ENCODE results near the gene PIP5K1B.

PIP5K1B gene

DNA sequence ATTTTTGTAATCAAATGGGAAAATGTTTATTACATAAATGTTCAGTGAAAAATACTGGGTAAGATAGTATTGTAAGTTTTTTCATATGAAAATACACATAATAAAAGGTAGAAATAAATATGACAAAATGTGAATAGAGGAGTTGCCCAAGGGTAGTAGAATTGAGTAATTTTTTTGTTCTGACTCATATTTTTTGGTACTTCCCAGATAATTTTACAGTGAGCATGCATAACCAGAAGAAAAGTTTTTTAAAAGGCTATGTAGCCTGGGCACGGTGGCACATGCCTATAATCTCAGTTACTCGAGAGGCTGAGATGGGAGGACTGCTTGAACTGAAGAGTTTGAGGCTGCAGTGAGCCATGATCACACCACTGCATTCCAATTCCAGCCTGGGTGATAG is 116.9 kb downstream of the PIP5K1B start:
- no peak for DNase-seq

DNA sequence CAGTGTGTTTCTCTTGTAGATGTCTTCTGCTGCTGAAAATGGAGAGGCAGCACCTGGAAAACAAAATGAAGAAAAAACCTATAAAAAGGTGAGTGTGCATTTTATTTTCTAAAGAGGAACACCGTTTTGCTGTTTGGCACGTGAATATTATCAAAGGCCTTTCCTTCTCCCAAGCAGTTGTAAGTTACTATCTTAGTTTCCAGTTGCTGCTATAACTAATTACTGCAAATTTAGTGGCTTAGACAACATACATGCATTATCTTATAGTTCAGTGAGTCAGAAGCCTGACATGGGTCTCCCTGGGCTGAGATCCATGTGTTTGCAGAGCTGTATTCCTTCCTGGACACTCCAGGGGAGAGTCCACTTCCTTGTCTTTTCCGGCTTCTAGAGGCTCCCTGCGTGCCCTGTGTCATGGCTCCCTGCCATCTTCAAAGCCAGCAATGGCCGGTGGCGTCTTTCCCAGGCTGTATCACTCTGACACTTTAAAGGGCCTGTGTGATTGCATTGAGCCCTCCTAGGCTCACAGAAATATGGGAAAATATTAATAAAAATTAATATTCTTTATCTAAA is 117.6 kb downstream of the PIP5K1B start:
- DNase-seq = no peak

DNA sequence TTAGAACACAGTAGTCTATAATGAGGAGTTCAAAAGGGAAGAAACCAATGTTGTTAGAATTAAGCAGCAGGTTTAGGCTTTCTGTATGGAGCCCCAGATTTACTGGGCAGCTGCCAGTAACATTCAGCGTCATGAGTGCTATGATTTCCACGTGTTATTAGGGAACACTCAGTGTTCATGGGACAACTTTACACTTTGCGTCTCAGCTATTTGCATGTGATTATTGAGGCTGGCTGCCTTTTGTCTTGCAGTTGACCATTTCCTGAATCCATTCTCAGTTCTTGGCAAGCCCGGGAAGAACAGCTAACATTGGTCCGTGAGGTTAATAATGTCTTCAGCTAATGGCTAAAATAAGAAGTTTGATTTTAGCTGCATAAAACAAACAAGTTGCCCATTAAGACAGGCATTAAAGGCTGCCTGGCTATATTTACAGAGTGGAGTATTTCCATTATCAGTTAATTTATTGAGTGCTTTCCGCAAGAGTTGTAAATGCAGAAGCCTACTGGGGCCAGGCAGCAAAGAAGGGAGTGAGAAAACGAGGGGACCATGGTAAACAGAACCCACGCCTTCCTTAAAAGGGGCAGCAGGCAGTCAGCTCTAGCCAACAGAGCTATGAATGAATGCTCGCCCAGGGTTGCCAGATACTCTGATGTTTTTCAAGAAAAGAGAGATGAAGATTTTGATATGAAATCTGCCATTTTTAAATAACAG is 120.9 kb downstream of the PIP5K1B start:
- DNase-seq = no peak

DNA sequence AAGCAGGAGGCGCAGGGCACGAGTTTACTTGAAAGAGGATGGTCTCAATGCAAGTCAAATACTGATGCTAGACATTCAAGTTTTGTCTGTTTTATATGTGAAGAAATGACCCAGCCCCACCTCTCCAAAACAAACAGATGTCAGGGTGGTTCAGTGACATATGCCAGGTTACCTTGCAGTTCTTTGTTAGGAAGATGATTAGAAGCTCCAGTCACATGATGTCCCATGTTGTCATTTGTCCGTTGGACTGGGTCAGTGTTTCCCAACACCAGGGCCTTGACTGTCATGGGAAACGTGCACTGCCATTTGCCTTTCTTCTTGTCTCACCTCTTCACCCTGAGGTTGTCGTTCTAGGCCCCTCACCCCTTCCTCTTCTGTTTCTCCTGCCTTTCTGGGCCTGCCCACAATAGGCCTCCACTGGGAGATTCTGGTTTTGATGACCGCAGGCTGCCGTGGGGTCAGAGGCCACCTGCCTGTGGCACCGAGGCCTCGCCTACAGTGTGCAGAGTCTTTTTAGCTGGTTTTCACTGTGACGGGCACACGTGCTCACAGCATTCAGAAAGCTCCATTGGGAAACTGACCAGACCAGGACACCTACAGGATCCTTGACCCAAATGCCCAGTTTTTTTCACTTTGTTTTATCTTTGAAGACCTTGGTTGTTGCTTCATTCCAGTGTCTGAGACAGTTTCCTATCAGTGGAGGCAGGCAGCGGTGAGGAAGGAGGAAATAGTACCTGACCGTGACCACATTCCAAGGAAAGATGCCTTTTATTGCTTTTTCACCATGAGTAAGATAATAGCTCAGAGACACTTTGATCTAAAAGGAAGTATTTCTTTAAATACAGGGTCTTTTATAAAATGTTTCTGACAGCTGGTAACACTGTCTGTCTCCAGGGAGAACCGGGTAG is 123.1 kb downstream of the PIP5K1B start:
- DNase-seq = no peak

DNA sequence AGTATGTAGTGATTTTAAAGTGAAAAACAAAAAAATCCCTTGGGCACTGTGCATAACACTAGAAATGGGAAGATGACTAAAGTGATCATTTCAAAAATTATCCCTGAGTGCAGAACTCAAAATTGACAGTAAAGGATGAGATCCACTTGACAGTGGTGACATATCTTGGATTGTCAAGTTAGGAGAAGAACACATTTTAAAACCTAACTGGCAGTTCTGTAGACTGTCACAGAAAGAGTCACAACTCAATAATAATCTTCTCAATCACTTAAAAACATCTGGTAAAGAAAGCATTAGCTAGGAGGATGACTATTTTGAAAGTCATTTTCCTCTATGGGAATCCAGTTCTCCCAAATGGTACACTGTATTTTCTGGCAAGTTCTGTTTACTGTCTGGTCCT is 127.1 kb downstream of the PIP5K1B start:
- DNase-seq = no peak

DNA sequence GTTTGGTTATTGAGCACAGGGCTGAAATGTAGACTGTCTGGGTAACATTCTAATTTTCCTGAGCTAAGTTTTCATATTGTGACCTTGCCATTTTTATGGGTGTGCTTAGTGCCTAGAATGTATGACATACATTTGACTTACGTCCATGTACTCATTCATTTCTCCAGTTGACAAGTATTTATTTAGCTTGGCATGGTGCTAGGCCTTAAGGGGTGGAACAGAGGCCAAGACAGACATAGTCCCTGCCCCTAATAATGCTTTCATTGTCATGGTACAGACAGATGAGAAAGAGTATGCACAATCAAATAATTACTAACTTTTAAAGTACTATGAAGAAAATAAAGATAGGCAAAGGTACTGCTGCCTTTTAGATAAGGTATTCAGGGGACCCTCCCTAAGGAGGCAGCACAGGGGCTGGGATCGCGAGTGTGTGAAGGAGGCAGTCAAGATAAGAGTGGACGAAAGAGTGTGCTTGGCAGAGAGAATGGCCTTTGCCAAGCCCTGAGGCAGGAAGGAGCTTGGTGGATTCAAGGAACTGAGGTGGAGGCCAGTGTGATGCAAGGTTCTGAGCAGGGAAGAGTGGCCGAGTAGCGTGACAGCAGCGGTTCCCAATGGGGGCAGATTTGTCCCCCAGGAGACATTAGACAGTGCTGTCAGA is 128.0 kb downstream of the PIP5K1B start:
- no peak for DNase-seq

DNA sequence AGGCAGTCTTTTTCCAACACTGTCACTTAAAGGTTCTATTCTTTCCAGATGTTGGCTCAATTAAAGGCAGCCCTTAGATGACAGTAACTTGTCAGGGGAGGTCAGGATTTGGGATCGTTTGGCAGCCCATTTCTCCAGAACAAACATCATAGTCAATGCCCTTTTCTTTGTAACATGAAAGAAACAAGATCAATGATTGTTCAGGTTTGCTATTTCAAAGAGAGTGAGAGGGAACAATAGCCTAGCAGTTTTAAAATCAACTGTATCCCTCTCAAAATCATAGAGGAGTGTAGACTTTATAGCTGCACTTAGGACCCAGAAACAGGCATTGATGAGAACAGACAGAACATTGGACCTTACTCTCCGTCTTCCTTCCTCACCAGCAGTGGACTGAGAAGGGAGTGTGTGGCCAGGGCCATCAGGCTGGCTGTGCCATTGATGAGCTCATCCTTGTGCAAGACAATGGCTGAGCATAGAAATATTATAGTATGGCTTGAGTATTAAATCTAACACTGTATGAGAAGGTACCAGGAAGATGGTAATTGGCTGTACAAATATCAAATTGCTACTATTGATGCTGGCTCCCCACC is 130.0 kb downstream of the PIP5K1B start:
- no peak for DNase-seq

DNA sequence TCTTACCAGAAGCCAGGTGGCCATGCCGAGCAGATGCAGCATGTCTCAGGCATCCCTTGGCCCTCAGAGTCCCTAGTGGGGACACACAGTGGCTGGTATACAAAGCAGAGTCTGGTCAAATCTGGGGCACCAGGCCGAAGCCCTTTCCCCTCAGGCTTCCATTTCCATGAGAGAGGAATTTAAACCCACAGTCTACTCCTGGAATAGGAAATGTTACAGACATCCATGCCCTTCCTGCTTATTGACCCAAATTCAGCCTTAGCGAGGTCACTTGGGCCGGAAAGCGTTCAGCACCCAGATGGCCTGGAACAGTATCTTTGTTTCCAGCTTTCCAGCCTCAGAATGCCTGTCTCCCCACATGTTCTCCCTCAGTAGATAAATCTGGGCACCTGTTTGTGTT is 131.7 kb downstream of the PIP5K1B start:
- no peak for DNase-seq

DNA sequence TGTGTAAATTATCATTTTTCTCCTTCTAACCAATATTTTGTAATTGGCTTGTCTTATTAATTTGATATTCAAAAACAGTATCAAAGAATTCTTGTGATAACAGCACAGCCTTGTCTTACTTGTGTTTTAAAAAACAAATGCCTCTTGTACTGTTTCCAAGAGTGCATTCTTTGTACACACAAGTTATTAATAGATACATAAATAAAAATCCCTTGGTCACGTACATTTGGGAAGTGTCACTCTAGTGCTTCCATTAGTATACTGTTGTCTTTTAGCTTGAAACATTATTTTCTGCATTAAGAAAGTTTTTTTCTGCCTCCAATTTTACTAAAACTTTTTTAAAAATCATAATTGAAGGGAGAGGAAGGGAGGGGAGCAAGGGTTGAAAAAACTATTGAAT is 133.2 kb downstream of the PIP5K1B start:
- DNase-seq = no peak

DNA sequence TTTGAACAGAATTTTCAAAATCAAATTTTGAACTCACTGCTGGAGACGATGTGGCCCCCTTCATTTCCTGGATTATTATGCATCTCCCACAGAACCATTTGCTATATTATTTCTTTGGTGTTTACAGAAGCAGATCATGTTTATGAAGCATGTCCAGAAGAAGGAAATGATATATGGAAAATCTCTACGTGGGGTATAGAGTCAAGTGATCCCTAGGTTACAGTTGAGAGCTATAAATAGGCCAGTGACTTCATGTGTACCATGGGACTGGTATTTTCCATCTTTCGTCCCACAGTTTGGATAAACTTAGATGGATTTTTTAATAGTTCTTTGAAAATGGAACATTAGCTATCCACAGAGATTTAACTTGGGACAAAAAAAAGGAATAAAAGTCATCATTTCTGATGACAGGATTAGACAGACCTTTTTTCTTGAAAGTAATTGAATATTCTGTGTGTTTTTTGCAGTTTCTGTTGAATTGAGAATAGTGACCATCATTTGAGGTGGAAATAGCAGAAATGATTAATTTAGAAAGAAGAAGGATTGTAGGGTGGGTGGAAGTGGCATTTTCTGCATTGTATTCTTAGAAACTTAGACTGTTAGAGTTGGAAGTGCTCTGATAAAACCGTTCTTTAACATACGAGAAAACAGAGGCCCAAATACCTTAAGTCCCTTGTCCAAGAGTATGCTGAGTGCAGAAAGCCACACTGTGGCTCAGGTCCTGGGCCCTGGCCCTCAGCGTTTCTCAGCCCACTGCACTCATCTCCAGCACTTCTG is 136.4 kb downstream of the PIP5K1B start:
- no peak for DNase-seq

DNA sequence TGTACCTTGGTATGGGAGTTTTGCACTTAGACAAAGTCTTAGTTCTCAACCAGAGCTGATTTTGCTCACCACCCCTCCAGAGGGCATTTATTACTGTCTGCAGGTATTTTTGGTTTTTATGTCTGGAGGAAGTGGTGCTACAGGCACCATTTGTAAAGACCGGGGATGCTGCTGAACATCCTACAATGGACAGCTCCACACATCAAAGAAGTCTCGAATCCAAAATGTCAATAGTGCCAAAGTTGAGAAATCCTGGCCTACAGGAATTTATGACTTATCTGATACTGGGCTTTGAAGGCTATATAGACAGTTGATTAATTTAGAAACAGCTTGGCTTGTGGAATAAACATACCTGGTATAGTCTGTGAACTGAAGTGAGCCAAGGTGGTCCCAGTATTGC is 137.5 kb downstream of the PIP5K1B start:
- DNase-seq = no peak

DNA sequence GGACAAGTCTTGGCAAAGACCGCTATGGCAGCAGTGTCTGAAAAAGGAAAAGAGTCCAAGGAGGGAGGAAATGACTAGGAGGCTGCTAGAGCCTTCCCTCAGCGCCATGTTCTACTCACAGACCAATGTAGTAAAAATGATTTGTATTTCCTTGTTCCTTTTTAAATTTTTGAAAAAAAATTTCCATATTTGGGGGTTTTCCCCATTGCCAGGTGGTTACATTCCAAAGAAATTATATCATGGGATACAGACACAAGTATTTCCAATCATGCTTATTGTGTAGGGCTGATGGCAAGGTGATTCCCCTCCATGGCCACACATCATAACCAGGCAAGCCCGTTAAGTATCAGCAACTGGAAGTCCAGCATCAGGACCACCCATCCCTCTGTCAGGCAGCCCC is 138.2 kb downstream of the PIP5K1B start:
- no peak for DNase-seq

DNA sequence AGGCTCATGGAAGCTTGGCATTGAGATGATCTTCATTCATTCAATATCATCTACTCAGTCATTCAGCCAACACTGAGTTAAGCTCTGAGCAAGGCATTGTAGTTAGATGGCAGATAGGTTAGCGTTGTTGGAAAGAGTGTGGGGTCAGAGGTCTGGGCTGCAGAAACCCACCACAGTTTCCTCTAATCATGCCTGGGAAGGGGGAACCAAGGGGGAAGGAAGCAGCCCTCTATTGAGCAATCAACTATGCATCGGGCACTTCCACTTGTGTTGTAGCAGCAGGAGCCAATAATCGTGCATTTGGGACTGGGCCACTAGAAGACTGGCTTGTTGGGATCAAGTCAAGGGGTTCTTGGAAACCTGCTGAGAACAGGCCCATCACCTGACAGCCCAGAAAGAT is 139.1 kb downstream of the PIP5K1B start:
- no peak for DNase-seq

DNA sequence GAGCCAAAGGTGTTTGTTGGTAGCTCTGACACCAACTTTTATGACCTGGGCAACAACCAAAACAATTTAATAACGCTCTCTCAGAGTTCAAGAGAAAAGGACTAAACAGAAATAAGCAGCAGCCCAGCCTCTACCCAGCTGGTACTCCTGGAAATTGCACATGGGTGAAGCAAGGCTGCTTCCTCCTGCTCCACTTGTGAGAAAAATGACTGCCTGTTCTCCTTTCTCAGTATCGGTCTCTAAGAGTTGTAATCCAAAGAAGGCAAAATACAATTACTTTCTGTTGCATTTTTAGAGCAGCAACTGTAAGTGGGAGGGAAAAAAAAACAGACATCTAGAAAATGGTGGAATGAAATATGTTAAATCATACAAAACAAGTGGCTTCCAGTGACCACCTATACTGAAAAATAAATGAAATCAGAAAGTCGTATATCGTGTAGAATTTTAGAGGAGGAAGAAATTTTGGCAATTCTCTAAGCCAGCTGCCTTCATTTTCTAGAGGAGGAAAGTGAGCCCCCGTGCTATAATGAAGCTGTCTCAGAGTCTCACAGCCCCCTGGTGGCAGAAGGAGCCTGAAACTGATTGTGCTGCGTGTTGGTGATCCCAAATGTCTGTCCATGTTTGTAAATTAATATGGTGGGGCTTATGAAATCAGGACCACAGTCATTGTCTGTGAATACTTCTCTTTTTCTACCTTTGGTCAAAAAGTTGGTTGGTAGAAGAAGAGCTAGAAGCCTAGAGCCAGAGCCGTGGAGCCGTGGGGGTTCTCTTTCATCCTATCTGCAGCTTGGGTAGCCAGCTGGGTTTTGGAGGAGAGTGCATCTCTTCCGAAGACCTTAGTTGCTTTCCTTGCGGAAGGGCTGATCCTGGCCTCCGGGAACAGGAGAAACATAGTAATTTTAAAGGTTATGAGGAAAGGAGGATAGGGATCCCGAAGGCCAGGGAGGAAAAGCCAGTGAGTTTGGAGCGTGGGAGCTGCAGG is 139.9 kb downstream of the PIP5K1B start:
- peak; percentile 23 for DNase-seq

DNA sequence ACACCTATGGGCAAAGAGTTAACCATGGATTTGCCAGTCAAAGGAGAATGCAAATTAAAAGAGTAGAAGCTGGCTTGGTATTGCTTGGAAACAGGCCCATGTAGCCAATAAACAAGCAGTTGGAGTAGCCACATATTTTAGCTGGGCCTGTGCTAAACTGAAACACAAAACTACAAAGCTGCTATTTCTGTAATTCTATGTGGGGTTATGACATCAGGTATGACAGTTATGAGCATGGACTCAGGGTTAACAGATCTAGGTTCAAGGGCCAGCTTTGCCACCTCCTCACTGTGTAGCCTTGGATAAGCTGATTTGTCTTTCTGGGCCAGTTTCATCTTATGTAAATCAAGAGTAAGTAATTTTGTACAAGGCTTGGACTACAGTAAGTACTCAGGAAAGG is 142.7 kb downstream of the PIP5K1B start:
- no peak for DNase-seq

DNA sequence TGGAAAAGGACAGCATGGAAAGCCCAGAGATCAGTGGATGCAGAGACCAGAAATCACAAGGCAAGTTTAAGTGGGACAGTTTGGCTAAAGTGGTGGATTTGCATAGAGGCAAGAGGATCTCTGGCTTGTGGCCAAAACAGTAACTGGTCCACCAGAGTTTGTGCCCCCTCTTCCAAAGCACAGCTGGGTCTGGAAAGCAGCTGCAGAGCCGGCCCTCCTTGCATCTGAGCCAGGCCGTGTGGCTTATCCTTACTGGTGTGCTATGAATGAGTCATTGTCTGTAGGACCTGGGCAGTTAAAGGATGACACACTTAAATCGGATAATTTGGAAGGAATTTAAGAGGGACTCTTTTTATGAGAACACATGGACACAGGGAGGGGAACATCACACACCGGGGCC is 146.6 kb downstream of the PIP5K1B start:
- DNase-seq = no peak

DNA sequence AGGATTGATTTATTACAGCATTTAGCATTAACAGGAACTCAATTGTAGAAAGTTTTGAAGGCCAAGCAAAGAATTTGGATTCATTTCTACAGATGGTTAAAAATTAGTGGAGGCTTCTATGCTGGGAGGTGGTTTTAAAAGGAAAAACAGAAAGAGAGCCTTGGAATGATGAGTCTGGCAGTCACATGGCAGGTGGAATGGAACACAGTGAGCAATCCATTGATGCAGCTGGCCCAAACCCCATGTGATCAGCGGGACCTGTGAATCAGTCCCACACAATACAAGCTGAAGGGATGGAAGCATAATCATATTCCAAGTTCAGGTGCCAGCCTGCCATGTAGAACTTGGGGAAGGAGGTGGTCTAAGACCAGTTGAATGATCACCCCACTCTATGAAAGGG is 147.9 kb downstream of the PIP5K1B start:
- no peak for DNase-seq

DNA sequence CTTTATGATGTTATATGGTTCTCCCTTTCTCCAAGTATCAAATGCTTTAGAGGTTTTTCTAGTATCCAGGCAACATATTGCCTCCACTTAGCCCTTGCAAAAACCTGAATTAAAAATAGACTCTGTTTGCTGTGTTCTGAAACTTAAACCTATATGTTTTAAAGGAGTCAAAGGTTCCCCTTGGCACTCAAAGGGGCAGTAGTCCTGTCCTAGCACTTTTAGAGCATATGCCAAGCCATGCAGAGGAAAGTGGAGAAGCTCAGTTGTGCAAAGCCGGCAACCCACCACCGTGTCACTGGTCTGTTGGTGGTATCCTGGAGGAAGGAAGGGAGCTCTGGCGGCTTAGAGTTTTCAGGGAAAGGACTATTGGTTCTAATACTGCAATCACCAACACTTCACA is 154.3 kb downstream of the PIP5K1B start:
- no peak for DNase-seq

DNA sequence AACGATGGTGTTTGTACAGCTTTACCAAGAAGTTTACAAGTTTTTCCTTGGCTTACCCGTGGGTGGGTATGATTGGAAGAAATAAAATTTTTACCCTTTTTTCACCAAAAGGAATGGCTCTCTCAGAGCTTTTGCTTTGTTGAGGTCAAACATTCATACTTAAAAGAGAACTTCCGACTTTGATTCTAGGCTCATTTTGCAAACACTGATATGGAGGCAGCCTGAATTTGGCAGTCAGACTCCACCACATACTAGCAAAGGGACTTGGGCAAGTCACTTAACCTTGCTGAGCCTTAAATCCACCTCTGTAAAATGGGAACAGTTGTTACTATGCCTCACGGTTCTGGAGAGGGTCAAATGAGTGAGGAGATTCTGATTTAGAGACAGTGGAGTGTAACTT is 155.4 kb downstream of the PIP5K1B start:
- no peak for DNase-seq

DNA sequence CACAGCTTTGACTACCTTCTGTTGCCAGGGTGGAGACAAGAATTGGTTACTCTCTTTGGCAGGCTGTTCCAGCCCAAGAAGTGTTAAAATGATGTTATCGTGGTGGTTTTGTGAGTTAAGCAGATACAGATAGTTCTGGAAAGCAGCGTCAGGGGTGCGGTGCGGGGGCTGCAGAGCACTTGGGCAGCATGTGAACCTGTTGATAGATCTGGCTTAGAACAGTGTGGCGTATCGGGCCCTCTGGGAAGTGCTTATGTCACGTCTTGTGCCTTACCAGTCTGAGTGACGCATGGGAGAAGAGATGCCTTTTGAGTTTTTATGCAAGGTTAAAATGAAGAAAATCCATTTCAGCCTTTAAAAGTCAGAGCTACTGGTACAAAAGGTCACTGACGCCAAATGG is 156.4 kb downstream of the PIP5K1B start:
- no peak for DNase-seq

DNA sequence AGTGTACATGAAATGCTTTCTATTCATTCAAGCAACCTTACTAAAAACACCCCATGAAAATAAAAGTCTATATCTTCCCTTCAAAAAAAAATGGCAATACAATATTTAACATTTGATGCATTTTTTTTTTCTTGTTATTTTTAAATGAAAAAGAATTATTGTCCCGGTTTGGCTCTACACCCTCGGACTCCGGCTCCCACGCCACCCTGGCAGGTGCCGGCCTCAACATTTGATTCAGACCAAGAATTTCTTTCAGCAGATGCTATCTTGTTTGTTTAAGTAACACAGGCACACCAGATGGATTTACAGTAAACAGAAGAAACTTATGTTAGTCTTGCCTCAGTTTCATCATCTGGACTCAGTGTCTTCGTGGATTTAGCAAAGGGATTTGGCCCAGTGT is 162.0 kb downstream of the PIP5K1B start:
- DNase-seq = no peak

Data from CD4-positive, alpha-beta T cell treated with Interleukin-15 for 1 hour (primary cell).